MV-4-11 (cell line): ENCODE data around the gene ATXN7L1.
"Not testable (repeated sequence)": the region's sequence is repeated elsewhere in the genome, so short reads cannot be mapped to it uniquely, and the experiment has no call there.

Source experiments
- DNase-seq: peaks from one replicate; lab custom pipeline; 2025; lab: John Stamatoyannopoulos, UW

The ATXN7L1 gene

GRCh38 chr7:105890290-105890997 lies 14.0 kb upstream of the ATXN7L1 start:
- no peak for DNase-seq

GRCh38 chr7:105887569-105888189 lies 11.3 kb upstream of the ATXN7L1 start:
- no peak for DNase-seq

GRCh38 chr7:105886776-105887175 lies 10.4 kb upstream of the ATXN7L1 start:
- no peak for DNase-seq

GRCh38 chr7:105885387-105886111 lies 9.2 kb upstream of the ATXN7L1 start:
- DNase-seq = no peak

DNA sequence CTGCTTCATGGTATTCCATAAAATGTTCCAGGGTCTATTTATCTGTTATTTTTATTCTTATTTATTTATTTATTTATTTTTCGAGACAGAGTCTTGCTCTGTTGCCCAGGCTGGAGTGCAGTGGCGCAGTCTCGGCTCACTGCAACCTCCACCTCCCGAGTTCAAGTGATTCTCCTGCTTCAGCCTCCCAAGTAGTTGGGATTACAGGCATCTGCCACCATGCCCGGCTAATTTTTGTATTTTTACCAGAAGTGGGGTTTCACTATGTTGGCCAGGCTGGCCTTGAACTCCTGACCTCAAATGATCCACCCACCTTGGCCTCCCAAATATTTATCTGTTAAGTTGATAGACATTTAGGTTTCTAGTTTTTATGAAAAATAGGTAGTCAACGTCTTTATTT lies 6.8 kb upstream of the ATXN7L1 start:
- DNase-seq = not testable (repeated sequence)

GRCh38 chr7:105881439-105881838 lies 5.0 kb upstream of the ATXN7L1 start:
- no peak for DNase-seq

- DNase-seq = no peak
These were observed 4.4 kb upstream of the ATXN7L1 start for GRCh38 chr7:105880571-105881330.

DNA sequence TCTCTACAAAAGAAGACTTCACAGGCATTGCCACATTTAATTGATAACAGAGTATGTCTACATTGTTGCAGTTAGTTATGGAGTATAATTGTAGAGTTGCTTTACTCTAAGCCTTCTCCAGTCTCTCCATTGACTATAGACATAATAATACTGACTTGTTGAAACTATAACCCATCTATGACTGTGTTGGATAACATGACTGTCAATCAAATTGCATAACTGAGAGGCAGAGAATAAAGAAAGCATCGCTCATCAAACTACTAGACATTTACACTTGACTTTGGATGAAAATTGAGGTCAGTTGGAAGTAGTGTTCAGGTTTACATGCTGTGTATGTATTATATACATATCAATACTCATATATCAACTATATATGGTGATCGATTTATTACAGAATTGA lies 3.4 kb upstream of the ATXN7L1 start:
- no peak for DNase-seq

GRCh38 chr7:105878746-105879605 lies 2.6 kb upstream of the ATXN7L1 start:
- DNase-seq = no peak

GRCh38 chr7:105877736-105878135 lies 1.3 kb upstream of the ATXN7L1 start:
- DNase-seq = no peak

DNA sequence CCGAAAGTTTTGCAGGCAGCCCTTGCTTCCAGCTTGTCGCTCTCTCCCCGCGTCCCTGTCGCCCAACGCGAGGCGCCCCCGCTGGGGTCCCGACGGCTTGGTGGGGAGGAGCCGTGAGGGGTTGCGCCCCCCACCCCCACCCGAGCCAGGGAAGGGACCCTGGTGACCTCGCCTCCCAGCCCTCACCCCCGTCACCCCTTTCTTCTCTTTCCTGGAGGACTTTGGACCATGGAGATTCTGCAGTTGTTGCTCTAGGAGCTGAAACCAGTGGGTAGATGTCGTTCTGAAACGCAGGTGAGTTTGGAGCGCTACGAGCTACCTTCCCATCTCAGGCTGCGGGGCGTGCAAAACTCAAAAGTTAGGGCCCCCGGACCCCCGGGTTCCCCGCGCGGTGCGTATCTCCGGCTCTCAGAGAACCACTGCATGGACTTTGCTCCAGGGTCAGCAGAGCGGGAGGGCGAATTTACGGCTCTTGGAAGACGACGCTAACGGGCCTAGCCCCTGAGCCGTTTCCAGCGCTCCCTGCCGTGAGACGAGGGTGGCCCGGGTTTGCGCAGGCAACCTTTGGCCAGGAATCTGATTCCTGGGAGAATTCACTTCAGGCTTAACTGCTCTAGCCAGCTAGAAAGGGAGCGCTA lies 684 bp upstream of the ATXN7L1 start:
- no peak for DNase-seq

DNA sequence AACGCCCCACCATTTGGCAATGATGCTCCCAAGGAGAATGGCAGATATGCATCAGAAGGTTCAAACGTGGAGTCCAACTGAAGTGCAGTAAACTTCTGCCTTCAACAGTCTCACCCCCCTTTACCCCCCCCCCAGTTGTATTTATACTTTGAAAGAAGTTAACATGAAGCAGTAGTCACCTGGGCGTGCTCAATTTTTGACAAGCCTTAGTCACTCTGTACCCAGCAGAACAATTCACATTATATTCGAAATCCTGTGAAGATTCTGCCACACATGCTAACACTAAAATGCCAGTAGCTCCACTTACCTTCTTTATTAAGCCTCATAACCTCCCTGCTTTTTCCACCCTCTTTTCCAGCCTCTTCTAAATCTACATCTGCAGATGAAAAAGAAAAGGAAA lies 894 bp downstream of the ATXN7L1 start:
- DNase-seq = no peak

DNA sequence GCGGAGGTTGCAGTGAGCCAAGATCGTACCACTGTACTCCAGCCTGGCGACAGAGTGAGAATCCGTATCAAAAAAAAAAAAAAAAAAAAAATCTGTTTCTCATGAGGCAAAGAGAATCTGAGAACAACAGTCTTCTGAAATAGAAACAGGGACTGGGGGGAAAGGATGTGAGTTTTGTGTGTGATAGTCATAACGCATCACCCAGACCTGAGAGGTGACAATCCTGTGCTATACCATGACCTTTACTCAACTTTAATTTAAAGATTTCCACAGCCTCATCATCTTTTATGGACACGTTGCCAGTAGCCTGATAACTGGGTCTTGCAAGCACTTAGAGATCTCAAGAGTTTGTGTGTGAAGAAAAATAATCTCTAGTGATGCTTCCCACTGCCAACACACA lies 2.3 kb downstream of the ATXN7L1 start:
- DNase-seq = no peak

GRCh38 chr7:105872491-105872890 lies 3.9 kb downstream of the ATXN7L1 start:
- DNase-seq = no peak

- DNase-seq = no peak
These were observed 5.3 kb downstream of the ATXN7L1 start for GRCh38 chr7:105871142-105871541.

DNA sequence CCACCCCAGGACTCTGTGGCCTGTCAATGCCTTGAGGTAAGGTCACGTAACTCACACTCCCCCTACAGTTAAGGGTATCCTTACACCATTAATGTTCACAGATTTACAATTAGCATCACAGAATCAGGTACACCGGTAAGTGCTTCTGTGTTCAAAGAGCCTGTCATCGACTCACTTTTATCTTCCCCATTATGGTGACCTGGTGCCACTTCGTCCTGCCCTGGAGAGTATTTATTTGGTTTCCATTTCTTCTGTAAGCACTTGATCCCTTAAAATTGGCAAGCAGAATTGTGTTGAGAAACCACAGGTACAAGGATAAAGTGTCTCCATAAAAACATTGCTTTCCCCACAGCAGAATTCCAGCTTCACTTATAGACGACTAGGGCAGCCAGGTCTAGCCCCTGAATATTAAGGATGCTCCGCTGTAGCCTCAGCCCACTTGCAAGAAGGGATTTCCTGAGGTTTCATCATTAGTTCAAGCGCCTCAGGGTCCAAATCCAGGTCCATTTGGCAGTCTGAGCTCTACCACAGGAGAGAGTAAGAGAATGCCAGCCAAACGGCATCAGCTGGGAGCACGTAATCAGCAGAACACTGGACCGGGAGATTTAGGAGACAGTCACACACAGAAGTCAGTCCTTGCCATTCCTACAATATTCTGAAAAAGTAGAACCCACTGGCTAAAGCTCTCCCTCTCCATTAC lies 10.1 kb downstream of the ATXN7L1 start:
- DNase-seq = no peak

DNA sequence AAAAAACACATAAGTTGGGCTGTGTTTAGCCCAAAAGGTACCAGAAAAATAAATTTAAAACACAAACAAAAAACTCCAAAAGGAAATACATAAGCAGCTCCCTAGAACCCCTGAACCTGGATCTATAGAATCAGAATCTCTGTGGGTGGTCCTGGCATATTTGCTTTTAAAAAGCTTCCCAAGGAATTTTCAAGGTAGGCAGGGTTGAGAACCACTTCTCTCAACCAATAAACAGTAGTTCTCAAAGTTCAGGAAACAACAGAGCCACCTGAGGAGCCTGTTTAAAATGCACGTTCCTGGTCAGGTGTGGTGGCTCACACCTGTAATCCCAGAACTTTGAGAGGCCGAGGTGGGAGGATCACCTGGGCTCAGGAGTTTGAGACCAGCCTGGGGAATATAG lies 12.5 kb downstream of the ATXN7L1 start:
- DNase-seq = no peak

DNA sequence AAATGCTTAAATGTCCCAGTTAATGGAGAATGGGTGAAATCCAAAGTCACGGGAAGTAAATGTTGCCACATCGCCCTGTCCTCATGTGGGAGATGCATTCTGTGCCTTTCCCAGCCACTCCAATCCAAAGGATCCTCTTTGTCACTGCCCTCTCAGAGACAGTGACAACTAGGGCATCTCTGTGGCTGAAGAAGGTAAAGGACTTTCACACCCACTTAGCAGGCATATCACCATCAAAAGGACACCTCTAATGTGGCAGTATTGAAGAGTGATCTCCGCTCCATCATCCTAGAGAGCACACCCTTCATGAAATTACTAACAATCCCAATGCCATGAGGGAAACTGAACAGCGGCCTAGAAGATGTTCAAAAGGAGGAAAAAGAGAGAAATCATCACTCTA lies 13.6 kb downstream of the ATXN7L1 start:
- DNase-seq = no peak

DNA sequence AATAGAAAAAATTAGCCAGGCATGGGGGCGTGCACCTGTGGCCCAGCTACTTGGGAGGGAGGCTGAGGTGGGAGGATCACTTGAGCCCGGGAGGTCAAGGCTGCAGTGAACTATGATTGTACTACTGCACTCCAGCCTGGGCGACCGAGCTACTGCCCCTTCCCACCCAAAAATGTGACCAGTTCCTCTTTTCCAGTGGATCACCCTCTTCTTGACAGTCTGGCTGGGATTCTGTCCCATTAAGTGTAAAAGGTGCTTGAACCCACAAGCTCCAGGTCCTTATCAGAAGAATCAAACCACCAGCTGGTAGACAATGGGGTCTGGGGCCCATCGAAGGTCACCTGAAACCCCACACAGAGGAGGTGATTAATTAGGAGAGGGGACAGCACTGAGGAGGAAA lies 14.1 kb downstream of the ATXN7L1 start:
- no peak for DNase-seq

DNA sequence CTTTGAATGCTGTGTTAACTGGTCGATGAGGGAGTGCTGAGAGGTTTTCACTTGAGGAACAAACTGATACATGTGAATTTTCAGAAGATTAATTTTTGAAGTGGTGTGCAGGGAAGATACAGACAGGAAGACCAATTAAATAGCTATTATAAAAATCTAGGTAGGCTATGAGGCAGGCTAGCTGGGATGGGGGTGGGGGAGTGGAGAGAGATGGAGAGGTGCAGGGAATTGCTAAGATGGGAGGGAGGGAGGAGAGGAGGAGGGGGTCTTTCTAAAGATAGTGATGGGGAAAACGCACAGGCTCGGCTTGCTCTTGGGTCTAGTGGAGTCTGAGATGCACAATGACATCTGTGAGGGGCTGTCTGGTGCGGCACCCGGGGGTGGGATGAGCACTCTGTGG lies 15.2 kb downstream of the ATXN7L1 start:
- DNase-seq = no peak
